Astrocyte (in vitro differentiated cells and primary cell): ENCODE data around the gene RIPK1. TPM values are rescaled to one million over a fixed set of nuclear protein-coding genes. Genes with fewer than 3 reads are reported as not detected.

Source experiments
- DNase-seq: peaks from one replicate; pipeline ENCODE4 v3.0.0-alpha.2; 2010; ENCODE audit warnings: low read depth
- FAIRE-seq: peaks from 2 replicates; lab custom pipeline; 2011; peaks lifted over from hg19 to GRCh38; lab: Jason Lieb, UNC
- H2AFZ ChIP-seq: 2 replicates; pipeline ENCODE4 v1.6.0; 2012; ENCODE audit warnings: low read depth, low read length, inconsistent platforms
- H3K27ac ChIP-seq: 2 replicates; pipeline ENCODE4 v1.5.1; 2011; ENCODE audit warnings: low read depth, low read length, inconsistent platforms
- H3K27me3 ChIP-seq: 2 replicates; pipeline ENCODE4 v1.6.0; 2011; ENCODE audit warnings: low read length, inconsistent platforms; ENCODE audit not compliant: insufficient read depth
- H3K36me3 ChIP-seq: 2 replicates; pipeline ENCODE4 v1.5.1; 2011; ENCODE audit warnings: low read length, inconsistent platforms; ENCODE audit not compliant: insufficient read depth
- H3K4me1 ChIP-seq: 2 replicates; pipeline ENCODE4 v1.5.1; 2011; ENCODE audit warnings: low read length, inconsistent platforms; ENCODE audit not compliant: insufficient read depth
- H3K4me2 ChIP-seq: 2 replicates; pipeline ENCODE4 v1.6.0; 2012; ENCODE audit warnings: low read length, inconsistent platforms
- H3K4me3 ChIP-seq: 2 replicates; pipeline ENCODE4 v1.5.1; 2011; ENCODE audit warnings: low read depth, mild to moderate bottlenecking, low read length, inconsistent platforms; ENCODE audit not compliant: insufficient read depth
- H3K79me2 ChIP-seq: 2 replicates; pipeline ENCODE4 v1.6.0; 2012; ENCODE audit warnings: mild to moderate bottlenecking, low read length, inconsistent platforms; ENCODE audit not compliant: insufficient read depth
- H3K9ac ChIP-seq: 2 replicates; pipeline ENCODE4 v1.6.0; 2012; ENCODE audit warnings: mild to moderate bottlenecking, low read length, inconsistent platforms
- H3K9me3 ChIP-seq: 2 replicates; pipeline ENCODE4 v1.5.1; 2012; ENCODE audit warnings: low read depth, mild to moderate bottlenecking, low read length, inconsistent platforms; ENCODE audit not compliant: insufficient read depth
- H4K20me1 ChIP-seq: 2 replicates; pipeline ENCODE4 v1.6.0; 2012; ENCODE audit warnings: low read length, inconsistent platforms; ENCODE audit not compliant: insufficient read depth
- H3K27ac Mint-ChIP-seq: one replicate; pipeline ENCODE4 v1.8.0; 2021; ENCODE audit warnings: mild to moderate bottlenecking, mixed read lengths; ENCODE audit not compliant: unreplicated experiment
- H3K27me3 Mint-ChIP-seq: one replicate; pipeline ENCODE4 v1.8.0; 2021; ENCODE audit warnings: low read depth, mixed read lengths; ENCODE audit not compliant: unreplicated experiment
- H3K36me3 Mint-ChIP-seq: one replicate; pipeline ENCODE4 v1.8.0; 2021; ENCODE audit warnings: low read depth, mixed read lengths; ENCODE audit not compliant: unreplicated experiment
- H3K4me1 Mint-ChIP-seq: one replicate; pipeline ENCODE4 v1.8.0; 2021; ENCODE audit warnings: low read depth, mixed read lengths; ENCODE audit not compliant: unreplicated experiment
- H3K4me3 Mint-ChIP-seq: one replicate; pipeline ENCODE4 v1.8.0; 2021; ENCODE audit warnings: mild to moderate bottlenecking, moderate library complexity, mixed read lengths; ENCODE audit not compliant: unreplicated experiment
- H3K9me3 Mint-ChIP-seq: one replicate; pipeline ENCODE4 v1.8.0; 2021; ENCODE audit warnings: mild to moderate bottlenecking, mixed read lengths; ENCODE audit not compliant: unreplicated experiment
- CTCF ChIP-seq: IDR thresholded peaks from 2 replicates; pipeline ENCODE4 v1.5.1; 2011; ENCODE audit warnings: low read depth, mild to moderate bottlenecking, inconsistent platforms, low read length, moderate library complexity; ENCODE audit not compliant: insufficient read depth
- EZH2 ChIP-seq: IDR thresholded peaks from 2 replicates; pipeline ENCODE4 v1.6.1; 2012; ENCODE audit warnings: mild to moderate bottlenecking, low read length, inconsistent platforms; ENCODE audit not compliant: insufficient read depth
- total RNA-seq: library from RNA; stranded (reverse); gene quantifications from 2 replicates; pipeline ENCODE4 v1.2.1, GENCODE V29; 2021

Gene RIPK1
- total RNA-seq, 1 donor from 2014 or later: 21.9 TPM

GRCh38 chr6:3073382-3073781 is 5.1 kb downstream of the RIPK1 start:
- Histone ChIP-seq H3K4me3 (no peak overlapping the region), H3K4me1 (peaks cover 16% of the 10 kb centered on the region), H4K20me1 (peaks cover 76% of the 10 kb centered on the region), H3K27ac (no peak overlapping the region), H3K79me2 (peaks cover 90% of the 10 kb centered on the region), H3K27me3 (no peaks in the 10 kb centered on the region), H3K9ac (no peak overlapping the region), H3K9me3 (no peaks in the 10 kb centered on the region), H2AFZ (no peak overlapping the region), H3K4me2 (no peak overlapping the region), H3K36me3 (peaks cover 10% of the 10 kb centered on the region)
- no peak for TF ChIP-seq CTCF
- no peak for TF ChIP-seq EZH2
- Mint-ChIP-seq H3K27ac (no peak overlapping the region), H3K9me3 (no peaks in the 10 kb centered on the region), H3K4me1 (peaks cover 17% of the 10 kb centered on the region), H3K4me3 (no peak overlapping the region), H3K36me3 (peaks cover 11% of the 10 kb centered on the region), H3K27me3 (no peaks in the 10 kb centered on the region)
- DNase-seq (no peak), FAIRE-seq (no peak)

GRCh38 chr6:3075772-3076113 is 7.4 kb downstream of the RIPK1 start:
- H3K36me3 Mint-ChIP-seq: peaks cover 18% of the 10 kb centered on the region
- Histone ChIP-seq H3K9me3 (no peaks in the 10 kb centered on the region), H3K79me2 (peaks cover 82% of the 10 kb centered on the region), H3K4me2 (peak overlapping the region; percentile 50), H3K36me3 (peaks cover 20% of the 10 kb centered on the region), H3K4me1 (peaks cover 13% of the 10 kb centered on the region), H2AFZ (no peak overlapping the region), H3K9ac (peak overlapping the region; percentile 7), H3K4me3 (no peak overlapping the region), H4K20me1 (peaks cover 71% of the 10 kb centered on the region), H3K27ac (no peak overlapping the region), H3K27me3 (no peaks in the 10 kb centered on the region)
- DNase-seq (no peak), FAIRE-seq (no peak)
- TF ChIP-seq CTCF (no peak), EZH2 (no peak)
- H3K4me3 Mint-ChIP-seq: no peak overlapping the region
- no peaks in the 10 kb centered on the region for H3K9me3 Mint-ChIP-seq
- H3K27ac Mint-ChIP-seq: peak overlapping the region; percentile 26
- peaks cover 15% of the 10 kb centered on the region for H3K4me1 Mint-ChIP-seq
- no peaks in the 10 kb centered on the region for H3K27me3 Mint-ChIP-seq

GRCh38 chr6:3076320-3076719 is 8.0 kb downstream of the RIPK1 start:
- Histone ChIP-seq H3K36me3 (peaks cover 25% of the 10 kb centered on the region), H2AFZ (no peak overlapping the region), H3K4me2 (no peak overlapping the region), H3K27me3 (no peaks in the 10 kb centered on the region), H3K4me1 (peaks cover 13% of the 10 kb centered on the region), H3K4me3 (no peak overlapping the region), H3K79me2 (peaks cover 76% of the 10 kb centered on the region), H4K20me1 (peaks cover 69% of the 10 kb centered on the region), H3K27ac (no peak overlapping the region), H3K9ac (no peak overlapping the region), H3K9me3 (no peaks in the 10 kb centered on the region)
- FAIRE-seq (no peak), DNase-seq (no peak)
- Mint-ChIP-seq H3K27ac (no peak overlapping the region), H3K36me3 (peaks cover 21% of the 10 kb centered on the region), H3K9me3 (no peaks in the 10 kb centered on the region), H3K4me3 (no peak overlapping the region), H3K27me3 (no peaks in the 10 kb centered on the region), H3K4me1 (peaks cover 12% of the 10 kb centered on the region)
- no peak for TF ChIP-seq CTCF
- TF ChIP-seq EZH2: no peak
